Measurements from ENCODE around the gene GLIS1.

Gene GLIS1

GRCh38 chr1:53637511-53638359 lies 101.2 kb downstream of the GLIS1 start:
- Histone ChIP-seq H4K20me1 (ENCODE audit: insufficient read depth, low read length) (no peaks in the 10 kb centered on the region), H3K4me2 (ENCODE audit: insufficient read depth, low read length) (no peak overlapping the region), H3K36me3 (ENCODE audit: insufficient read depth, low read length) (no peaks in the 10 kb centered on the region), H3K9me3 (ENCODE audit: insufficient read depth, low read length, severe bottlenecking) (no peaks in the 10 kb centered on the region), H3K4me1 (ENCODE audit: insufficient read depth, low read length) (no peaks in the 10 kb centered on the region), H3K79me2 (ENCODE audit: insufficient read depth, low read length) (no peaks in the 10 kb centered on the region), H3K27ac (ENCODE audit: low read length) (no peak overlapping the region), H2AFZ (ENCODE audit: low read depth, low read length) (no peak overlapping the region), H3K27me3 (ENCODE audit: insufficient read depth, low read length, poor library complexity) (peaks cover 10% of the 10 kb centered on the region), H3K9ac (ENCODE audit: low read depth, low read length) (no peak overlapping the region), H3K4me3 (ENCODE audit: low read depth in 1 of 2, low read length in 2 of 2) (no peak overlapping the region)
- DNase-seq (no peak), ATAC-seq (ENCODE audit: insufficient read depth, low read depth) (no peak)
- TF ChIP-seq CTCF (IDR thresholded peaks at IDR 0.05; ENCODE audit: borderline replicate concordance, extremely low read depth, low read length, poor library complexity, severe bottlenecking) (no peak), EZH2 (IDR thresholded peaks at IDR 0.05; ENCODE audit: borderline replicate concordance, low read depth, low read length, severe bottlenecking) (no peak)

GRCh38 chr1:53636621-53637171 lies 102.3 kb downstream of the GLIS1 start:
- TF ChIP-seq CTCF (IDR thresholded peaks at IDR 0.05; ENCODE audit: borderline replicate concordance, extremely low read depth, low read length, poor library complexity, severe bottlenecking) (no peak), EZH2 (IDR thresholded peaks at IDR 0.05; ENCODE audit: borderline replicate concordance, low read depth, low read length, severe bottlenecking) (no peak)
- H4K20me1 ChIP-seq (ENCODE audit: insufficient read depth, low read length) = no peaks in the 10 kb centered on the region
- no peak overlapping the region for H3K4me3 ChIP-seq (ENCODE audit: low read depth in 1 of 2, low read length in 2 of 2)
- H3K27ac ChIP-seq (ENCODE audit: low read length) = no peak overlapping the region
- H3K36me3 ChIP-seq (ENCODE audit: insufficient read depth, low read length) = no peaks in the 10 kb centered on the region
- peaks cover 10% of the 10 kb centered on the region for H3K27me3 ChIP-seq (ENCODE audit: insufficient read depth, low read length, poor library complexity)
- H3K79me2 ChIP-seq (ENCODE audit: insufficient read depth, low read length) = no peaks in the 10 kb centered on the region
- no peak overlapping the region for H2AFZ ChIP-seq (ENCODE audit: low read depth, low read length)
- H3K9ac ChIP-seq (ENCODE audit: low read depth, low read length) = no peak overlapping the region
- no peaks in the 10 kb centered on the region for H3K4me1 ChIP-seq (ENCODE audit: insufficient read depth, low read length)
- no peak for DNase-seq
- H3K4me2 ChIP-seq (ENCODE audit: insufficient read depth, low read length) = no peak overlapping the region
- no peak for ATAC-seq (ENCODE audit: insufficient read depth, low read depth)
- no peaks in the 10 kb centered on the region for H3K9me3 ChIP-seq (ENCODE audit: insufficient read depth, low read length, severe bottlenecking)

- Histone ChIP-seq H4K20me1 (ENCODE audit: insufficient read depth, low read length) (no peaks in the 10 kb centered on the region), H3K4me2 (ENCODE audit: insufficient read depth, low read length) (no peak overlapping the region), H3K79me2 (ENCODE audit: insufficient read depth, low read length) (no peaks in the 10 kb centered on the region), H3K4me3 (ENCODE audit: low read depth in 1 of 2, low read length in 2 of 2) (no peak overlapping the region), H3K27ac (ENCODE audit: low read length) (no peak overlapping the region), H2AFZ (ENCODE audit: low read depth, low read length) (no peak overlapping the region), H3K36me3 (ENCODE audit: insufficient read depth, low read length) (no peaks in the 10 kb centered on the region), H3K27me3 (ENCODE audit: insufficient read depth, low read length, poor library complexity) (peaks cover 10% of the 10 kb centered on the region), H3K4me1 (ENCODE audit: insufficient read depth, low read length) (no peaks in the 10 kb centered on the region), H3K9ac (ENCODE audit: low read depth, low read length) (no peak overlapping the region), H3K9me3 (ENCODE audit: insufficient read depth, low read length, severe bottlenecking) (no peaks in the 10 kb centered on the region)
- TF ChIP-seq EZH2 (IDR thresholded peaks at IDR 0.05; ENCODE audit: borderline replicate concordance, low read depth, low read length, severe bottlenecking) (no peak), CTCF (IDR thresholded peaks at IDR 0.05; ENCODE audit: borderline replicate concordance, extremely low read depth, low read length, poor library complexity, severe bottlenecking) (no peak)
- no peak for DNase-seq
- ATAC-seq (ENCODE audit: insufficient read depth, low read depth) = no peak
These were observed 104.4 kb downstream of the GLIS1 start for GRCh38 chr1:53634571-53634979.

Data from DND-41 (cell line).